Measurements from ENCODE around the gene LRCH1. TPM values are rescaled to one million over a fixed set of nuclear protein-coding genes. Genes with fewer than 3 reads are reported as not detected.

Gene LRCH1
- total RNA-seq, 4 donors from 2014 or later = 5.0 to 20.4 (median 7.4) TPM

DNA sequence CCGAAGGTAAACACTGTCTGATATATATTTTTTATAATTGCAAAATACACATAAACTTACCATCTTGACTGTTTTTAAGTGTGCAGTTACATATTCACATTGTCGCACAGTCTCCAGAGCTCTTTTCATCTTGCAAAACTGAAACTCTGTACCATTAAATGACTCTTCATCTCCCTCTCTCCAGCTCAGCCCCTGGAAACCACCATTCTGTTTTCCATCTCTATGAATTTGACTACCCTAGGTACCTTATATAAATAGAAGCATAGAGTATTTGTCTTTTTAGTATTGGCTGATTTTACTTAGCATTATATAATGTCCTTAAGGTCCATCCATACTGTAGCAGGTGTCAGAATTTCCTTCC, 45.8 kb downstream of the LRCH1 start:
- peaks cover 46 to 92% (median 48%) of the 10 kb centered on the region in 3 donors for H3K4me1 ChIP-seq
- no peaks in the 10 kb centered on the region for H3K36me3 ChIP-seq
- DNase-seq = no peak
- H3K27me3 ChIP-seq = no peaks in the 10 kb centered on the region
- WGBS, 2 donors = 62 to 89% methylated on average over 2 of the region's 2 CpGs
- intact Hi-C loops (cut with DNase I) = no loop called here
- no peak overlapping the region for H3K4me3 ChIP-seq
- H3K27ac ChIP-seq = peak overlapping the region in 2 of 4 donors; percentile 13 to 22
- TF ChIP-seq POLR2A (IDR thresholded peaks at IDR 0.05) = no peak
- TF ChIP-seq, protein P1, sequence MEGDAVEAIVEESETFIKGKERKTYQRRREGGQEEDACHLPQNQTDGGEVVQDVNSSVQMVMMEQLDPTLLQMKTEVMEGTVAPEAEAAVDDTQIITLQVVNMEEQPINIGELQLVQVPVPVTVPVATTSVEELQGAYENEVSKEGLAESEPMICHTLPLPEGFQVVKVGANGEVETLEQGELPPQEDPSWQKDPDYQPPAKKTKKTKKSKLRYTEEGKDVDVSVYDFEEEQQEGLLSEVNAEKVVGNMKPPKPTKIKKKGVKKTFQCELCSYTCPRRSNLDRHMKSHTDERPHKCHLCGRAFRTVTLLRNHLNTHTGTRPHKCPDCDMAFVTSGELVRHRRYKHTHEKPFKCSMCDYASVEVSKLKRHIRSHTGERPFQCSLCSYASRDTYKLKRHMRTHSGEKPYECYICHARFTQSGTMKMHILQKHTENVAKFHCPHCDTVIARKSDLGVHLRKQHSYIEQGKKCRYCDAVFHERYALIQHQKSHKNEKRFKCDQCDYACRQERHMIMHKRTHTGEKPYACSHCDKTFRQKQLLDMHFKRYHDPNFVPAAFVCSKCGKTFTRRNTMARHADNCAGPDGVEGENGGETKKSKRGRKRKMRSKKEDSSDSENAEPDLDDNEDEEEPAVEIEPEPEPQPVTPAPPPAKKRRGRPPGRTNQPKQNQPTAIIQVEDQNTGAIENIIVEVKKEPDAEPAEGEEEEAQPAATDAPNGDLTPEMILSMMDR (IDR thresholded peaks at IDR 0.05) = no peak
- no peaks in the 10 kb centered on the region for H3K9me3 ChIP-seq

DNA sequence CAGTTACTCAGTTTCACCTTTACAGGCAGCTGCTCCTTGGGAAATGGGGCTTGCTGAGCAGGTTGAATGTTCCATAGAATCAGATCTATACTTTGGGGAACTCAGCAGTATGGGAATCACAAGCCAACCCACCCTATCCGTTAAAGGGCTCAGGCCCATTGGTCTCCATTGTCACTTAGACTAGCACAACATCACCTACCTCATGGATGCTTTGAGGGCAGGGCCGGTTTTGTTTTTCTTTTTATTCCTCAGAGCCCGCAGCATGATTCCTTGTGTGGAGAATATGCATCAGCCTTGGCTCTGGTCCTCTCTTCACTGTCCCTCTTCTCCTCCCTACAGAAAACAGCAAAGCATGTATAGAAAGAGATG, 48.0 kb downstream of the LRCH1 start:
- Histone ChIP-seq H3K27ac (no peak overlapping the region), H3K36me3 (no peaks in the 10 kb centered on the region), H3K4me3 (no peak overlapping the region), H3K27me3 (no peaks in the 10 kb centered on the region), H3K9me3 (no peaks in the 10 kb centered on the region), H3K4me1 (peaks cover 34 to 92% (median 34%) of the 10 kb centered on the region in 3 donors)
- DNase-seq = no peak
- TF ChIP-seq POLR2A (IDR thresholded peaks at IDR 0.05) = no peak
- TF ChIP-seq, protein P1 (IDR thresholded peaks at IDR 0.05) = no peak
- intact Hi-C loops (cut with DNase I) = no loop called here
- 81 to 86% methylated on average over 3 of the region's 3 CpGs for WGBS, 2 donors

DNA sequence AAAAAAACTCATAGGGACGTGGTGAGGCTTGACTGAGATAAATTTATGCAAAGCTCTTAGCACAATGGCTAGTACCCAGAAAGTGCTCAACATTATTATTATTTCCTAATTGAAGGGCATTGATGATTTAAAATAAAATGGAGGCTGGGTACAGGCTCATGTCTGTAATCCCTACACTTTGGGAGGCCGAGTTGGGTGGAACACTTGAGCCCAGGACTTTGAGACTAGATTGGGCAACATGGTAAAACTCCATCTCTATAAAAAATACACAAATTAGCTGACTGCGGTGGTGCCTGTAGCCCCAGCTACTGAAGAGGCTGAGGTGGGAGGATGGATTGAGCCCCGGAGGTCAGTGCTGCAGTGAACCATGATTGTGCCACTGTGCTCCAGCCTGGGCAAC, 49.6 kb downstream of the LRCH1 start:
- H3K27ac ChIP-seq = no peak overlapping the region
- WGBS, 2 donors = 74 to 78% methylated on average over 4 of the region's 4 CpGs
- TF ChIP-seq POLR2A (IDR thresholded peaks at IDR 0.05) = no peak
- TF ChIP-seq, protein P1 (IDR thresholded peaks at IDR 0.05) = no peak
- no peak for DNase-seq
- peaks cover 23 to 92% (median 26%) of the 10 kb centered on the region in 3 donors for H3K4me1 ChIP-seq
- intact Hi-C loops (cut with DNase I) = no loop called here
- H3K36me3 ChIP-seq = no peaks in the 10 kb centered on the region
- H3K27me3 ChIP-seq = no peaks in the 10 kb centered on the region
- H3K9me3 ChIP-seq = no peaks in the 10 kb centered on the region
- H3K4me3 ChIP-seq = no peak overlapping the region

DNA sequence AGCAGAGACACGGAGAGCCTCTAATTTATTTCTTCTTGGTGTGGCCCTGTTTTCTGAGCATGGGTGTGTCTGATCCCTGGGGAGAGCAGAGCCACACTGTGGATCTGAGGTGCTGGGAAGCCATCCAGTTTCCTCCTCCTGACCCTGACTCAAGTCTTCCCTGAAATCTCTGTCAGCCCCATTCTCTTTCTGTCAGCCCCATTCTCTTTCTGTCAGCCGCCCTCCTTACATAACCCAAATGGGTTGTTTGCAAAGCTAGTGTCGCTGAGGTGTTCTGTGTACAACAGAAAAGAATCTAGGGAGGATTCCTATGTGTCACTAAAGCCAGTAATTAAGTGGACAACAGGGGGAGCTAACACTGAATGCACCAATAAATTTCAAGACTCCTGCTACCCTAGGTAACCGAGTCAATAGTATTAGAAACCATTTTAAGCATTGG, 50.2 kb downstream of the LRCH1 start:
- TF ChIP-seq, protein P1 (IDR thresholded peaks at IDR 0.05) = peak in 2 of 6 experiments; percentile 15 to 32
- TF ChIP-seq POLR2A (IDR thresholded peaks at IDR 0.05) = no peak
- no peak for DNase-seq
- H3K27ac ChIP-seq = no peak overlapping the region
- 73 to 84% methylated on average over 3 to 4 of the region's 4 CpGs for WGBS, 2 donors
- intact Hi-C loops (cut with DNase I) = no loop called here
- H3K4me3 ChIP-seq = no peak overlapping the region
- H3K36me3 ChIP-seq = no peaks in the 10 kb centered on the region
- H3K4me1 ChIP-seq = peaks cover 26 to 92% (median 30%) of the 10 kb centered on the region in 3 donors
- no peaks in the 10 kb centered on the region for H3K27me3 ChIP-seq
- H3K9me3 ChIP-seq = no peaks in the 10 kb centered on the region

DNA sequence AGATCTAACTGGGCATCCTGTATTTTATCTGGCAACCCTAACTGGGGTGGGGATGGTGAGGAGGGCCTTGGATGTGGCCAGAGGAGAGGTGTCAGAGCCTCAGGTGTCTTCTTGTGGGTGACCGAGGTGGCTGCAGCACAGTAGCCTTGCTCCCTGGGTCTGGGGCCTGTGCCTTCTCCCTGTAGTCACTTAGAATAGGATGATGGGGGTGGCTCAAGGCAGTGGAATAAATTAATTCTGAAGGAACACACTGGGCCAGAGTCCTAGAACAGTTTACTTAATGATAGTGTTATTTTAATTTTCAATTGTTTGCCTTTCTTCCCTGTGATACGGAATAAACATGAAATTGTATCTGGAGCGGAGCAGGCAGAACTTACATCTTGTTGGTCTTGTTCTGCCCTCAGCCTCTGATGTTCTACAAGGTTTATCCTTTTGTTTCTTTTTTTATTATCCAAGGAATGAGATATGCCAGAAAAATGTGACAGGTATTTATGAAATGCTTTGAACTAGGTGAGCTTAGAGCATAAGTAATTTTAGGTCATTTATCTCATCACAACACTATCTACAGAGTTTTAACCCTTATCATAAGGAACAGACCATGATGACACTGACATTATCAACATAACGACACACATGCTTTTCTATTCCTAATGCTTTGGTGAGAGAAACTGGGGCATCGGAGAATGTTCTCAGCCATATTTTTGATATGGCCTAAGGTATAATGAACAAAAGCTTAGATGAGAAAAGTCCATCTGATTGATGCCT, 51.4 kb downstream of the LRCH1 start:
- DNase-seq = no peak
- H3K27me3 ChIP-seq = no peaks in the 10 kb centered on the region
- H3K27ac ChIP-seq = peak overlapping the region in 2 of 4 donors; percentile 31 to 47
- intact Hi-C loops (cut with DNase I) = no loop called here
- 59 to 76% methylated on average over 5 of the region's 5 CpGs for WGBS, 2 donors
- no peak for TF ChIP-seq POLR2A (IDR thresholded peaks at IDR 0.05)
- TF ChIP-seq, protein P1 (IDR thresholded peaks at IDR 0.05) = no peak
- no peaks in the 10 kb centered on the region for H3K9me3 ChIP-seq
- peaks cover 24 to 95% (median 33%) of the 10 kb centered on the region in 3 donors for H3K4me1 ChIP-seq
- H3K36me3 ChIP-seq = no peaks in the 10 kb centered on the region
- no peak overlapping the region for H3K4me3 ChIP-seq
